Measurements from ENCODE around the gene APCDD1L. TPM values are rescaled to one million over a fixed set of nuclear protein-coding genes. Genes with fewer than 3 reads are reported as not detected.

The APCDD1L gene
- total and polyA plus RNA-seq, 2 experiments from 2014 or later, result 0.23 TPM; not detected in 1

DNA sequence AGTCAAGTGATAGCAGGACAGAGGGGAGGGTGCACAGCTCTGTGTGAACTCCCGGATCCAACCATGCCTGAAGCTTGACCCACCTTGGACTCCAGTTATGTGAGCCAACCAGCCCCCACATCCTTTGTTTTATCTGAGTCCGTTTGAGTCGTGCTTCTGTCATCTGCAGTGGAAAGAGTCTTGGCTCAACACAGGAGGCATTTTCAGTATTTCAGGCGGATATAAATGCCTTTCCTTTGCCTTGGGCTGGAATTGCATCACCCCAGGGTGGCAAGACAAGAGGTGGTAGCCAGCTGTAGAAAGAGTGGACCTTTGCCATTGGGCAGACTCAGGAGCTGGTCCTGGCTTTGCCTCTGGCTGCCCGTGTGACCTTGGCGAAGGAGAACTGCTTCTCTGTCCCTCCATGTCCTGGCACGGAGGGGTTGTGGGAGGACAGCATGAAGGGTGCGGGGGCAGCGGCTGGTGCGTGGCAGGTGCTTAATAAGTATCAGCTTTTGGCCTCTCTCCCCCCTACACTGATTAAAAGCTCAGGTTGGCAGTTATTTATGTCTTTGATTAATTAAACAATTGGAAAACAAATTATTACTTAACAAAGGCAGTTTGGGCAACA lies 42.6 kb upstream of the APCDD1L start:
- WGBS (ENCODE audit: low lambda C conversion rate, missing lambda C conversion rate), result 85% methylated on average over 10 of the region's 10 CpGs
- Histone ChIP-seq H3K4me1 (ENCODE audit: insufficient read depth) (peaks cover 10% of the 10 kb centered on the region), H3K27ac (no peak overlapping the region), H3K9me3 (ENCODE audit: low read depth) (no peaks in the 10 kb centered on the region), H3K4me2 (no peak overlapping the region), H3K79me2 (no peaks in the 10 kb centered on the region), H2AFZ (no peak overlapping the region), H3K4me3 (no peak overlapping the region), H4K20me1 (ENCODE audit: insufficient read depth, poor library complexity, severe bottlenecking) (no peaks in the 10 kb centered on the region), H3K27me3 (peaks cover 4% of the 10 kb centered on the region), H3K36me3 (replicated peaks; ENCODE audit: insufficient read depth, low read depth) (no peaks in the 10 kb centered on the region), H3K9me2 (replicated peaks; ENCODE audit: insufficient read depth) (no peaks in the 10 kb centered on the region)
- TF ChIP-seq, protein P1, sequence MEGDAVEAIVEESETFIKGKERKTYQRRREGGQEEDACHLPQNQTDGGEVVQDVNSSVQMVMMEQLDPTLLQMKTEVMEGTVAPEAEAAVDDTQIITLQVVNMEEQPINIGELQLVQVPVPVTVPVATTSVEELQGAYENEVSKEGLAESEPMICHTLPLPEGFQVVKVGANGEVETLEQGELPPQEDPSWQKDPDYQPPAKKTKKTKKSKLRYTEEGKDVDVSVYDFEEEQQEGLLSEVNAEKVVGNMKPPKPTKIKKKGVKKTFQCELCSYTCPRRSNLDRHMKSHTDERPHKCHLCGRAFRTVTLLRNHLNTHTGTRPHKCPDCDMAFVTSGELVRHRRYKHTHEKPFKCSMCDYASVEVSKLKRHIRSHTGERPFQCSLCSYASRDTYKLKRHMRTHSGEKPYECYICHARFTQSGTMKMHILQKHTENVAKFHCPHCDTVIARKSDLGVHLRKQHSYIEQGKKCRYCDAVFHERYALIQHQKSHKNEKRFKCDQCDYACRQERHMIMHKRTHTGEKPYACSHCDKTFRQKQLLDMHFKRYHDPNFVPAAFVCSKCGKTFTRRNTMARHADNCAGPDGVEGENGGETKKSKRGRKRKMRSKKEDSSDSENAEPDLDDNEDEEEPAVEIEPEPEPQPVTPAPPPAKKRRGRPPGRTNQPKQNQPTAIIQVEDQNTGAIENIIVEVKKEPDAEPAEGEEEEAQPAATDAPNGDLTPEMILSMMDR (IDR thresholded peaks at IDR 0.05; ENCODE audit: poor library complexity), result no peak
- DNase-seq (ENCODE audit: low spot score), result no peak

DNA sequence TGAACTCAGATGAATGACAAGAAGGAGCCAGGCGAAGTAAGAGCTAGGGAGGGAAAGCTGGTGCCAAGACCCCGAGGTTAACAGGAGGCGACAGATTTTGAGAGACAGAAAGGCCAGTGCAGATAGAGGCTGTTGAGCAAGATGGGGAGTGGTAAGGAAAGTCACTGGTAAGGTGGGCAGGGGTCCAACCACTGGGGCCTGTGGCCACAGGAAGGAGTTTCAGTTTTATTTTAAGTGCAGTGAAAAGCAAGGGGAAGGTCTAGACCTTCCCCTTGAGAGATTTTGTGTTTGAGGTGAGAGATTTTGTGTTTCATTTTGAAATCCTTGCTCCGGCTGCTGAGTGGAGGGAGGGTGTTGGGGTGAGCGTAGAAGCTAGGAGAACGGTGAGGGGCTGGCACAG lies 41.8 kb upstream of the APCDD1L start:
- Histone ChIP-seq H3K27me3 (peaks cover 4% of the 10 kb centered on the region), H3K9me2 (replicated peaks; ENCODE audit: insufficient read depth) (no peaks in the 10 kb centered on the region), H3K4me3 (no peak overlapping the region), H4K20me1 (ENCODE audit: insufficient read depth, poor library complexity, severe bottlenecking) (no peaks in the 10 kb centered on the region), H2AFZ (no peak overlapping the region), H3K27ac (no peak overlapping the region), H3K9me3 (ENCODE audit: low read depth) (no peaks in the 10 kb centered on the region), H3K4me1 (ENCODE audit: insufficient read depth) (peaks cover 10% of the 10 kb centered on the region), H3K4me2 (no peak overlapping the region), H3K79me2 (no peaks in the 10 kb centered on the region), H3K36me3 (replicated peaks; ENCODE audit: insufficient read depth, low read depth) (no peaks in the 10 kb centered on the region)
- TF ChIP-seq EZH2phosphoT487 (IDR thresholded peaks at IDR 0.05; ENCODE audit: low read depth, severe bottlenecking, unreplicated experiment) (no peak), EZH2 (IDR thresholded peaks at IDR 0.05; ENCODE audit: borderline replicate concordance) (no peak)
- TF ChIP-seq, protein P1 (IDR thresholded peaks at IDR 0.05; ENCODE audit: poor library complexity), result no peak
- 84% methylated on average over 6 of the region's 6 CpGs for WGBS (ENCODE audit: low lambda C conversion rate, missing lambda C conversion rate)
- DNase-seq (ENCODE audit: low spot score), result no peak

DNA sequence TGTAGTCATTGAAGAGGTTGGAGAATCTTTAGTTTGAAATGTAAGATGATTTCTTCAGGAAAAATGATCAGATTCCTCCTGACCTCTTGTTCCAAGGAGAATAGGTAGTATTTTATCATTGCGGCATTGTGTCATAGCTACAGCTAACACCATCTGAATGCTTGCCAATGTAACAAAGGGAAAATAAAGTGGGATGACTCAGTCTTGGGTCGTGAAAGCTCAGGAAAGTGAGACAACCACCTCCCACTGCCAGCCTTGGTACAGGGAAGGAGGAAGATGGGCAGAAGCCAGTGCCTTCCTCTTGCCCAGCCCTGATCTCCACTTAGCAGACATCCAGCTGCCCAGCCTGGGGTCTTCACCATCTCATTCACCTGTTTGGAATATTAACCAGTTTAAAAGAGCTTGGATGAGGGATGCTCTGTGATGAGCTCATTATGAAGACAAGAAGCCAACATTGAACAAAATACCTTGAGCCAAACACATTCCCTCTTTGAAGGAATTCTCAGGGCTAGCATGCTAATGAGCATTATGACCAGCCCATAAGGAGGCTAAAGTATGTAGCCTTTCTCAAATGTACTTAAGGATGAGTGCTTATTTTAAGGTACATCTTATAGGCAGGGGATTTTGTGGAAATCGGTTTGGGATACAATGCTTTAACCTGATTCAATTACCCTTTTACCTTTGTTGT lies 40.0 kb upstream of the APCDD1L start:
- Histone ChIP-seq H3K27me3 (peaks cover 4% of the 10 kb centered on the region), H3K4me1 (ENCODE audit: insufficient read depth) (peaks cover 15% of the 10 kb centered on the region), H3K79me2 (no peaks in the 10 kb centered on the region), H3K9me3 (ENCODE audit: low read depth) (no peaks in the 10 kb centered on the region), H3K4me2 (no peak overlapping the region), H4K20me1 (ENCODE audit: insufficient read depth, poor library complexity, severe bottlenecking) (no peaks in the 10 kb centered on the region), H2AFZ (no peak overlapping the region), H3K9me2 (replicated peaks; ENCODE audit: insufficient read depth) (no peaks in the 10 kb centered on the region), H3K27ac (no peak overlapping the region), H3K36me3 (replicated peaks; ENCODE audit: insufficient read depth, low read depth) (no peaks in the 10 kb centered on the region), H3K4me3 (no peak overlapping the region)
- no peak for TF ChIP-seq EZH2 (IDR thresholded peaks at IDR 0.05; ENCODE audit: borderline replicate concordance)
- TF ChIP-seq EZH2phosphoT487 (IDR thresholded peaks at IDR 0.05; ENCODE audit: low read depth, severe bottlenecking, unreplicated experiment), result no peak
- TF ChIP-seq, protein P1 (IDR thresholded peaks at IDR 0.05; ENCODE audit: poor library complexity), result no peak
- no peak for DNase-seq (ENCODE audit: low spot score)
- 83% methylated on average over 3 of the region's 3 CpGs for WGBS (ENCODE audit: low lambda C conversion rate, missing lambda C conversion rate)
